Peyer's patch (tissue), 4 donors: ENCODE results near the gene LGALS7B.

ENCODE experiments used
- CTCF ChIP-seq, 6 experiments: fragments of 450-650 bp in 4 of 6; fragments of 200-600 bp in 2 of 6; sonication (generic) in 1 of 6; IDR thresholded peaks; one replicate each; pipeline ENCODE4 v1.5.1; 2017 to 2019; ENCODE audit warnings: antibody characterized with exemption in 6 of 6, mild to moderate bottlenecking in 3 of 6, moderate library complexity in 1 of 6
- POLR2A ChIP-seq, 2 donors: fragments of 450-650 bp; IDR thresholded peaks; one replicate each; pipeline ENCODE4 v1.5.1; 2017; ENCODE audit warnings: antibody characterized with exemption in 2 of 2, mild to moderate bottlenecking in 2 of 2, moderate library complexity in 2 of 2

GRCh38 chr19:38799104-38799503, 10.1 kb downstream of the LGALS7B start:
- no peak for TF ChIP-seq CTCF (IDR thresholded peaks at IDR 0.05)
- TF ChIP-seq POLR2A (IDR thresholded peaks at IDR 0.05) = no peak
